Melanocyte of skin (primary cell): ENCODE measurements around the gene EMC7. TPM values are rescaled to one million over a fixed set of nuclear protein-coding genes. Genes with fewer than 3 reads are reported as not detected.

Experiments
- total RNA-seq, 2 donors: library from RNA; depleted of rRNA; stranded (reverse); fragments of >200 nt; gene quantifications; 2 replicates each; pipeline ENCODE4 v1.2.3, GENCODE V29; 2012

Gene EMC7
- total RNA-seq, result 10 to 100 TPM; 50.6 to 67.3 TPM

DNA sequence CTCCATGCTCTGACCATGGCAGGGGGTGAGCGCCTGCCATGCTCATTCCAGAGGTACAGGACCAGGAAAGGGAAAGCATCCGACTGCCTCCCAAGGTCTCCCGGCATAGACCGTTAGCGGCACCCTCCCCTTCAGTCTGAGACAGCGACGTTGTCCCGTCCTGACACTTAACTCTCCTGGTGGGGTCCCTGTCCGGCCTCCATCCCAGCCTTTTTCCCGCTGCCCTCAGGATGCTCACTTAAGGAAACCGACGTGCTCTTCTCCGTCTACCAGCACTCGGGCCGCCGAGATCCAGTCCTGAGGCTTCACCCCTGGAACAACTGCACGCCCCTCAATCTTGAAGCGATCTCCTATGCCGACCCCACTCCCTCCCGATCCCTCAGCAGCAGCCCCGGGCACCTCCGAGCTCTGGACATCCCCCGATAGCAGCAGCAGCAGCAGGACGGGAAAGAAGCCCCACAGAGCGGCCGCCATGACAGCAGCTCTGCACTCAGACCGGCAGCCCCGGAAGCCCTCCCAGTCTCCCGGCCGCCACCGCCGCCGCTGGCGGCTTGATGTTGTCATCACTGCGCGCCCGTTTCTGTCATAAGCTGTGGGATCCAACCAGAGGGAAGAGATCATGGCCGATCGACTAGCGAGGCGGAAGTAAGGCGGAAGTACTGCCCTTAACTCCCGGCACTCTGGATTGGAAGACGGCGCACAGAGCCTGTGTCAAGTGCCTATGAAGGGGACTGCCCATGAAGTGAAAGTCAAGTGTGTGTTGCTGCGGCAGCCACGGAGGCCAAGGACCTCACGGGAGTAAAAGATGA, at the start of gene EMC7, which contains the start of gene PGBD4:
EMC7 (minus strand) TSS at position 497 of the 809 bp plus-strand sequence; CDS start at position 474, 23 bp downstream.
PGBD4 (plus strand) TSS at position 718 of the 809 bp plus-strand sequence. CDS start 449 bp downstream, outside the sequence.

DNA sequence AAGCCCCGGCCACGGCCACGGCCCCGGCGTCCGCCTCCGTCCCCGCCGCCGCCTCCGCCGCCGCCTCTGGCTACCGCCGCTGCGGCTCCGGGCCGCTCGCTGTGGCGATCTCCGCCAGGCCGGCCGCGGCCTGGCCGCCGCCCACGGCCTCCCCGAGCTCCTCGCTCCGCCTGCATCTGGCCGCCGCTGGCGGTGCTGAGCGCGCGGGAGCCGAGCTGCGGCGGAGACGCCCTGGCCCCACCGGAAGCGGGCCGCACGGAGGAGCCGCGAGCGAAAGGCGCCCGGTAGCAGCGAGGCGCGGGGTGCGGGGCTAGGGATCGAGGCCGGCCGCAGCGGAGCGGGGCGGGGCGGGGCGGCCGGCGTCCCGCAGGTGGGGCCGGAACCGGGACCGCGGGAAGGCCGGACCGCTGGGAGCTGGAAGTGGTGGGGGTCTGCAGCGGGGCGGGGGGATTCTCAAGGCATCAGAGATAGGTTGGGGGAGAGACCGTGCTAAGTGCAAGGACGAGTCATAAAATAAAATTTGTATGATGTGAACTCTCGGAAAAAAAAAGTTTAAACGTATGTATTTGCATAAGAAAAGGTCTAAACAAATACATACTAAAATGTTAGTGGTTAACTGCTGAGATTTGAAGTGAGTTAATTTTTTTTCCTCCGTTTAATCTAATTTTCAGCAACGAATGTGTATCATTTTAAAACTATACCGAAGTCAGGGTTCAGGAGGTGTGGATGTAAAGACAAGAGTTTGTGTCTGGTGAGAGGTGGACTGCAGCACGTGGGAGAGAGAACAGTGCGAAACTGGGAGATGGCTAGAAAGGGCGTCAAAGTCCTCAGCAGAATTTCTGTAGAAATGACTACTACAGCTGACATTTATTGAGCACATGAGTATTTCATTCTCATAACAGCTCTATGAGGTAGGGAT, 62.5 kb downstream of the EMC7 start, which contains the start of gene AVEN:
AVEN (minus strand) TSS at position 334 of the 919 bp plus-strand sequence; CDS start at position 176, 158 bp downstream.

Other genes with a start within 250 kb of the EMC7 start
- not detected for gene CHRM5, start 133.4 kb downstream of the EMC7 start, total RNA-seq
- gene AVEN, start 62.7 kb downstream of the EMC7 start, total RNA-seq, result 10 to 100 TPM in 1 of 2 donors, 1 to 10 TPM in 1; 7.2 to 13.0 TPM
- 1 to 10 TPM; 1.7 TPM for gene PGBD4, start 221 bp upstream of the EMC7 start, total RNA-seq
- 10 to 100 TPM; 28.6 to 45.3 TPM for gene KATNBL1, start 108.2 kb upstream of the EMC7 start, total RNA-seq
- 100 to 1,000 TPM in 1 of 2 donors, 10 to 100 TPM in 1; 99.8 to 142 TPM for gene EMC4, start 123.2 kb upstream of the EMC7 start, total RNA-seq
- gene SLC12A6, start 235.9 kb upstream of the EMC7 start, total RNA-seq, result 1 to 10 TPM; 6.0 to 7.2 TPM
- gene NOP10, start 241.3 kb upstream of the EMC7 start, total RNA-seq, result 100 to 1,000 TPM; 276 to 415 TPM
- not detected for gene NUTM1, start 241.5 kb upstream of the EMC7 start, total RNA-seq